ENCODE data around the gene RMND1. TPM values are rescaled to one million over a fixed set of nuclear protein-coding genes. Genes with fewer than 3 reads are reported as not detected.
A peak's percentile ranks its signal among the peaks of the same experiment; 100 is the strongest.

RMND1 gene
- total and polyA plus RNA-seq, 2 of the 13 experiments (the other 11 are each of a cell fraction or from before 2014, with no cell fraction given) = 34.0 to 72.5 TPM

GRCh38 chr6:151442371-151442770, 9.6 kb downstream of the RMND1 start:
- CTCF ChIA-PET (ENCODE audit: low intra/inter-chr PET ratio, low total read pairs) = interaction anchor here (2.5 kb wide), 1 partner anchor 33 kb away, joined by 23 read pairs; no protein-coding TSS in a partner anchor
- H3K36me3 ChIP-seq (replicated peaks in 1 of 2; ENCODE audit: control insufficient read depth in 1 of 2, insufficient read depth in 2 of 2, low read length in 2 of 2) = peaks cover 6 to 19% of the 10 kb centered on the region in 2 experiments
- peak; percentile 43 for ATAC-seq
- TF ChIP-seq HNRNPLL (IDR thresholded peaks at IDR 0.05; ENCODE audit: low read depth, low read length, poor library complexity, severe bottlenecking) (no peak), NR0B2 (CRISPR knock-in tag; IDR thresholded peaks at IDR 0.05) (no peak), ZBTB38 (CRISPR knock-in tag; IDR thresholded peaks at IDR 0.05) (peak; percentile 84; the same call in 1 of the 2 replicates), ADNP (CRISPR knock-in tag; IDR thresholded peaks at IDR 0.05) (no peak), ZNF513 (CRISPR knock-in tag; conservative IDR thresholded peaks at IDR 0.05) (no peak), KDM4B (CRISPR knock-in tag; IDR thresholded peaks at IDR 0.05) (no peak), ZNF569 (CRISPR knock-in tag; IDR thresholded peaks at IDR 0.05; ENCODE audit: borderline replicate concordance) (no peak), GLI4 (CRISPR knock-in tag; IDR thresholded peaks at IDR 0.05; ENCODE audit: borderline replicate concordance) (no peak), LCORL (IDR thresholded peaks at IDR 0.05) (no peak), LCORL (CRISPR knock-in tag; IDR thresholded peaks at IDR 0.05) (0 out of 2 replicates have a peak, but pooled peaks have one; percentile 21), SOX13 (IDR thresholded peaks at IDR 0.05) (no peak), SOX13 (CRISPR knock-in tag; conservative IDR thresholded peaks at IDR 0.05 in 1 of 2, IDR thresholded peaks at IDR 0.05 in 1 of 2) (peak in 1 of 2 experiments; percentile 23; a peak in 1 of 4 replicates), KLF16 (CRISPR knock-in tag; IDR thresholded peaks at IDR 0.05) (no peak), SOX5 (CRISPR knock-in tag; IDR thresholded peaks at IDR 0.05; ENCODE audit: borderline replicate concordance) (no peak; the same call in 1 of the 2 replicates)
- TF ChIP-seq, protein P1, sequence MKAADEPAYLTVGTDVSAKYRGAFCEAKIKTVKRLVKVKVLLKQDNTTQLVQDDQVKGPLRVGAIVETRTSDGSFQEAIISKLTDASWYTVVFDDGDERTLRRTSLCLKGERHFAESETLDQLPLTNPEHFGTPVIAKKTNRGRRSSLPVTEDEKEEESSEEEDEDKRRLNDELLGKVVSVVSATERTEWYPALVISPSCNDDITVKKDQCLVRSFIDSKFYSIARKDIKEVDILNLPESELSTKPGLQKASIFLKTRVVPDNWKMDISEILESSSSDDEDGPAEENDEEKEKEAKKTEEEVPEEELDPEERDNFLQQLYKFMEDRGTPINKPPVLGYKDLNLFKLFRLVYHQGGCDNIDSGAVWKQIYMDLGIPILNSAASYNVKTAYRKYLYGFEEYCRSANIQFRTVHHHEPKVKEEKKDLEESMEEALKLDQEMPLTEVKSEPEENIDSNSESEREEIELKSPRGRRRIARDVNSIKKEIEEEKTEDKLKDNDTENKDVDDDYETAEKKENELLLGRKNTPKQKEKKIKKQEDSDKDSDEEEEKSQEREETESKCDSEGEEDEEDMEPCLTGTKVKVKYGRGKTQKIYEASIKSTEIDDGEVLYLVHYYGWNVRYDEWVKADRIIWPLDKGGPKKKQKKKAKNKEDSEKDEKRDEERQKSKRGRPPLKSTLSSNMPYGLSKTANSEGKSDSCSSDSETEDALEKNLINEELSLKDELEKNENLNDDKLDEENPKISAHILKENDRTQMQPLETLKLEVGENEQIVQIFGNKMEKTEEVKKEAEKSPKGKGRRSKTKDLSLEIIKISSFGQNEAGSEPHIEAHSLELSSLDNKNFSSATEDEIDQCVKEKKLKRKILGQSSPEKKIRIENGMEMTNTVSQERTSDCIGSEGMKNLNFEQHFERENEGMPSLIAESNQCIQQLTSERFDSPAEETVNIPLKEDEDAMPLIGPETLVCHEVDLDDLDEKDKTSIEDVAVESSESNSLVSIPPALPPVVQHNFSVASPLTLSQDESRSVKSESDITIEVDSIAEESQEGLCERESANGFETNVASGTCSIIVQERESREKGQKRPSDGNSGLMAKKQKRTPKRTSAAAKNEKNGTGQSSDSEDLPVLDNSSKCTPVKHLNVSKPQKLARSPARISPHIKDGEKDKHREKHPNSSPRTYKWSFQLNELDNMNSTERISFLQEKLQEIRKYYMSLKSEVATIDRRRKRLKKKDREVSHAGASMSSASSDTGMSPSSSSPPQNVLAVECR (CRISPR knock-in tag; IDR thresholded peaks at IDR 0.05; ENCODE audit: borderline replicate concordance) = peak; percentile 5; the same call in 1 of the 2 replicates
- TF ChIP-seq, protein P2, sequence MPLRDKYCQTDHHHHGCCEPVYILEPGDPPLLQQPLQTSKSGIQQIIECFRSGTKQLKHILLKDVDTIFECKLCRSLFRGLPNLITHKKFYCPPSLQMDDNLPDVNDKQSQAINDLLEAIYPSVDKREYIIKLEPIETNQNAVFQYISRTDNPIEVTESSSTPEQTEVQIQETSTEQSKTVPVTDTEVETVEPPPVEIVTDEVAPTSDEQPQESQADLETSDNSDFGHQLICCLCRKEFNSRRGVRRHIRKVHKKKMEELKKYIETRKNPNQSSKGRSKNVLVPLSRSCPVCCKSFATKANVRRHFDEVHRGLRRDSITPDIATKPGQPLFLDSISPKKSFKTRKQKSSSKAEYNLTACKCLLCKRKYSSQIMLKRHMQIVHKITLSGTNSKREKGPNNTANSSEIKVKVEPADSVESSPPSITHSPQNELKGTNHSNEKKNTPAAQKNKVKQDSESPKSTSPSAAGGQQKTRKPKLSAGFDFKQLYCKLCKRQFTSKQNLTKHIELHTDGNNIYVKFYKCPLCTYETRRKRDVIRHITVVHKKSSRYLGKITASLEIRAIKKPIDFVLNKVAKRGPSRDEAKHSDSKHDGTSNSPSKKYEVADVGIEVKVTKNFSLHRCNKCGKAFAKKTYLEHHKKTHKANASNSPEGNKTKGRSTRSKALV (CRISPR knock-in tag; IDR thresholded peaks at IDR 0.05) = no peak

More at GRCh38 chr6:151442371-151442770, 9.6 kb downstream of the RMND1 start:
- H3K27me3 ChIP-seq (ENCODE audit: control insufficient read depth in 1 of 2, insufficient read depth in 2 of 2, low read length in 2 of 2) = no peaks in the 10 kb centered on the region
- POLR2A ChIA-PET = interaction anchor here (3.7 kb wide), 1 partner anchor 9 kb away, joined by 30 read pairs; the partner anchor contains the start of gene RMND1
- peaks cover 99% of the 10 kb centered on the region for H3K79me2 ChIP-seq (ENCODE audit: insufficient read depth, low read length)
- peak overlapping the region; percentile 49 for H3K27ac ChIP-seq (ENCODE audit: extremely low read length, insufficient read depth, low read length)
- no TSS peak for BruUV-seq (replicated peaks)
- H3K9me3 ChIP-seq (ENCODE audit: low read length) = no peaks in the 10 kb centered on the region
- in situ Hi-C loops (cut with HindIII; ENCODE audit: extremely low pct_ligation_motif_present, low pct_unique_long_range_greater_than_20kb) (loop anchor here (5.0 kb wide), 1 partner anchor 35 kb away; no protein-coding TSS in a partner anchor), intact Hi-C loops (cut with micrococcal nuclease; ENCODE audit: unreplicated experiment) (loop anchor here (5.0 to 10.0 kb wide), 4 partner anchors 50 to 822 kb away; partner anchors contain the start of gene CCDC170)
- H3K4me1 ChIP-seq (ENCODE audit: insufficient read depth, low read length) = peaks cover 96% of the 10 kb centered on the region
- WGBS (ENCODE audit: low lambda C conversion rate) = 57% methylated on average over 9 of the region's 9 CpGs
- FAIRE-seq (no peak), DNase-seq (ENCODE audit: low spot score) (no peak)
- H4K20me1 ChIP-seq (ENCODE audit: insufficient read depth, low read length) = peaks cover 41% of the 10 kb centered on the region
- no peak overlapping the region for H2AFZ ChIP-seq (ENCODE audit: low read length)
- peak overlapping the region; percentile 51 for H3K4me2 ChIP-seq (ENCODE audit: low read depth, low read length)
- no peak overlapping the region; a peak in 1 of 6 replicates for H3K4me3 ChIP-seq (replicated peaks in 1 of 3; ENCODE audit: insufficient read depth in 1 of 3, low read depth in 2 of 3, low read length in 3 of 3)
- no peak overlapping the region for H3K9ac ChIP-seq (ENCODE audit: insufficient read depth, low read depth, low read length)

Measured in HepG2 (cell line).